Pons (tissue), 1 donor: ENCODE measurements around the gene CEP128.
"Not testable (repeated sequence)": the region's sequence is repeated elsewhere in the genome, so short reads cannot be mapped to it uniquely, and the experiment has no call there.

Experiments used
- DNase-seq: peaks from one replicate; pipeline ENCODE4 v3.0.0-alpha.2; 2016; ENCODE audit warnings: low spot score

Gene CEP128

DNA sequence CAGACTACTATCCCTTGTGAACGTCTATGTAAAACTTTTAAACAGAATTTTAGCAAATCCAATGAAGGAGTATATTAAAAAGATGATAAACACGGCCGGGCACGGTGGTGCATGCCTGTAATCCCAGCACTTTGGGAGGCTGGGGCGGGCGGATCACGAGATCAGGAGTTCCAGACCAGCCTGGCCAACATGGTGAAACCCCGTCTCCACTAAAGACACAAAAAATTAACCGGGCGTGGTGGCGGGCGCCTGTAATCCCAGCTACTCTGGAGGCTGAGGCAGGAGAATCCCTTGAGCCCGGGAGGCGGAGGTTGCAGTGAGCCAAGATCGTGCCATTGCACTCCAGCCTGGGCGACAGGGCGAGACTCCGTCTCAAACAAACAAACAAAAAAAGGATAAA, 11.7 kb upstream of the CEP128 start:
- not testable (repeated sequence) for DNase-seq

DNA sequence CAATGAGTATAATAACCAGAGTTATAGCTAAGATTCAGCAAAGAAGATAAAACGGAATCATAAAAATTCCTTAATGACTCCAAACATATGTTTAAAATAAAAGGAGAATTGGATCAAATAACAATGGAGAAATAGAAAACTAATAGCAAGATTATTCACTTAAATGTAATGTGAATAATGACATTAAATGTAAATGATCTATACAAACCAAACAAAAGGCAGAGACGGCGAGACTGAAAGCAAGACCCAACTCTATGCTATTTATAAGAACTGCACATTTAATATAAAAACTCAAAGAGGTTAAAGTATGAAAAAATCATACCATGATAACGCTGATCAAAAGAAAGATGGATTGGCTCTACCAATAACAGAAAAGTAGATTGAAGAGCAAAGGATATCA, 10.0 kb upstream of the CEP128 start:
- DNase-seq, result no peak

DNA sequence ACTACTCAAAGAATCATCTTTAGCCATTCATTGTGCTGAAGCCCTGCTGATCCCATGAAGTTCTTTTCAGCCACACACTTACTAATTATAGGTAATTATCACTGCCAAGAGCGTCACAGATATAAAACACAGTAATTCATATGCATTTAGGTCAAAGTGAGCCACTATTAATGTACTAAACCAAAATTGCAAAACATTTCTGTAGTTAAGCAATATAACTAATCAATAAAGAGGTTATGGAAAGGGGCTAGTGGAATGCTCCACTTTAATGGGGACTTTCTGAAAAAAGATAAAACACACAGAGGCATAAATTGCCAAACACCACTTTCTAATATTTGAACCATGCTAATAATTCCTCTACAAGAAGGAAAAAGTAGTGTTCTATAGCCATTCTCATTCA, 6.8 kb upstream of the CEP128 start:
- DNase-seq, result no peak

DNA sequence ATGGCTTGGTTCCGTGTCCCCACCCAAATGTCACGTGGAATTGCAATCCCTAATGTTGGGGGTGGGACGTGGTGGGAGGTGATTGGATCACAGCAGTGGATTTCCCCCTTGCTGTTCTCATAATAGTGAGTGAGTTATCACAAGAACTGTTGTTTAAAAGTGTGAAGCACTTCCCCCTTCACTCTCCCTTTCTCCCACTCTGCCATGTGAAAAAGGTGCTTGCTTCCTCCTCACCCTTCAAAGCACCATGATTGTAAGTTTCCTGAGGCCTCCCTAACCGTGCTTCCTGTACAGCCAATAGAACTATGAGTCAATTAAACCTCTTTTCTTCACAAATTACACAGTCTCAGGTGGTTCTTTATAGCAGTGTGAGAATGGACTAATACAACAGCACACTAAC, 5.3 kb upstream of the CEP128 start:
- DNase-seq, result no peak

DNA sequence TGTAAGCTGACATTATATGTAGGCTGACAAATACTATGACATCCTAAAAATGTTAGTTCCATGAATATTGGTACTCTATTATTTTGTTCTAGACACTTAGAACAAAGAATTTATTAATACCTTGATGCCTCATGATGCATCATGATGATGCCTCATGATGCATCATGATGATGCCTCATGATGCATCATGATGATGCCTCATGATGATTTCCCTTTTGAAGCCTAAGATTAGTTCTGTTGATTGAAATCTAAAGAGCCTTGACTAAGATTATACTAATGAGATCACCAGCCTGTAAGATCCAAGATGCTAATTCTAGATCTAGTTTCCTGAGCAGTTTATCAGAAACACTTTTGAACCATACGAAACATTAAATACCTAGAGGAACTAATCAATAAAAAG, 4.6 kb upstream of the CEP128 start:
- DNase-seq, result no peak

DNA sequence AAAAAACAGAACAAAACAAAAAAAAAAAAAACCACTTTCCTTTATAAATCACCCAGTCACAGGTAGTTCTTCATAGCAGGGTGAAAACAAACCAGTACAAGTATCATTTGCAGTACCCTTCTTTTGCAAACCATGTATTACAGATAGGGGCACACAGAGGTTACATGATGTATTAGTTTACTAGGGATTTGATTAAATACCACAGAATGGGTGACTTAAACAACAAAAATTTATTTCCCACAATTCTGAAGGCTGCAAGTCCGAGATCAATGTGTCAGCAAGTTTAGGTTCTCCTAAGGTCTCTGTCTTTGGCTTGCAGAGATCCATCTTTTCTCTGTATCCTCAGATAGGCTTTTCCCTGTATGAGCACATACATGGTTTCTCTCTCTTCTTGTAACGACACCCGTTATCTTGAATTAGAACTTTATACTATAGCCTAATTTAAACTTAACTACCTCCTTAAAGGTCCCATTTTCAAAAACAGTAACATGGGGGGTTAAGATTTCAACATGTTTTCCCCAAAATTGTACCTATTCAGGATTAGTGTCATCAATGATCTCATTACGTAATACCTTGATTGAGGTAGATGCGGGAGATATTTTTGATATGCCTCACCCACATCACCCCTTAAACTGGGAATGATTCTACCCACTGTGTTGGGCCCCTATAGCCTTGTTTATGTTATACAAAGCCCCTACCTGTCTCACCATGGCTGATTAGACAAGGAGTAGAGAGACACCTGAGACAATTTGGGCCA, 3.5 kb upstream of the CEP128 start:
- no peak for DNase-seq

DNA sequence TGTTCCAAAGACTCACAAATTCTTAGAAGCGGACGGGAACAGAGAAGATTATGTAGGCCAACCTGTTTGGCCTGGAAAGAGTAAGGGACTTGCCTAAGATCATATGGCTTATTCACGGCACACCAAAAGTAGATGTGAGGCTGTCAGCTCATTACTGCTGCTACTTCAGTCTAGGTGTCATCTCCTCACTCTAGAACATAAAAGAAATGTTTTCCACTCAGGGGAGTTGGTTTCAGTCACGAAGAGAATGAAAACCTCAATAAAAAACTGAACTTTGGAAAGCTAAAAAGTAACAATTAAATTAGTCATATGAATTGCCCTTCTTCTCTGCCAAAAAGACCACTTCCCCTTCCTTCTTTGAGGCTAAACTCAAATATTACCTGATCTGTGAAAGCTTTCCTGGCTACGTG, 658 bp upstream of the CEP128 start:
- DNase-seq, result no peak

DNA sequence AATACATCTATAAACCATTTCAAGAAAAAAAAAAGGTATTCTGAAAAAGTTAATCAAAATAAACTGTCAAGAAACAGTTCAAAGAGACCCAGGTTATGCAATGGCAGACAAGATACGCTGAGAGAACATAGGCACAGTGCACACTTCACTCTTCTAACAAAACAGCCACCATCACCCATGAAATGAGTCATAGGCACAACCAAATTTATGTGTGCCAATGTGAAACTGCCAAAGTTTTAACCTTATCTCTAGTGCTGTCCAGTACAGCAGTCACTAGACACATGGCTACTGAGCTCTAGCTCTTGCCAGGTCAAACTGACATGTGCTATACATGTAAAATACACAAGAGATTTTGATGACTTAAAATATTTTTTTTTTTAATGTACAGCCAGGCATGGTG, 1.4 kb downstream of the CEP128 start:
- no peak for DNase-seq

DNA sequence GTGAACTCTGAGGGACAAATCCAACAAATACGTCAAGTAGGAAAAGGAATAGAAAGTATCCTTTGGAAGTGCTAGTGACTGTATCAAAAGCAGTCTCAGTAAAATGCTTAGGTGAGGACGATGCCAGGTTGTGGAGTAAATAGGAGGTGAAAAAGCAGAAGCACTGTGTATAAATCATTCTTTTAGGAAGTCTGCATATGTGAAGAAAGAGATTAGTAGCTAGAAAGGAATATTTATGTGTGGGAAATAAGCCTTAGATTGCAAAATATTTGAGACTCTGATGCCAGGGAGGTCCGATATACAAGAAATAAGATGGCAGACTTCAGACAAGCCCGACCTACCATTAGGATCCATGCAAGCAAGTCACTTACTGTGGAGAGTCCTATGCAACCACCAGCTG, 7.9 kb downstream of the CEP128 start:
- no peak for DNase-seq

DNA sequence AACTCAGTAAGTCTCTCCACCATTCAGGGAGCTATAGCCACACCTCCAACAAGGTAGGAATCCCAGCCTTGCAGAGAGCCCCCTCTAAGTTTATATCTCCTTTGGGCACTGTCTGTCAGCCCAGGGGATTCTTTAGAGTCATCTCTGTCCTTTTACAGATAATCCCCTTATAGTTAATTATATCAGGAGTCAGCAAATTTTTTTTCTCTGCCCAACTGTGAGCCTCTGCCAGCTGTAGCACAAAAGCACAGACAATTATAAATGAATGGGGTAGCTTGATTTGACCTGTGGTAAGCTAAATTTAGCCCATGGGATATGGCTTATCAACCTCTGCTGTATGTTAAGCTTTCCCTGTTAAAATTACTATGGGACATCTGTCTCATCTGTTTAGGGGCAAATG, 8.3 kb downstream of the CEP128 start:
- no peak for DNase-seq

DNA sequence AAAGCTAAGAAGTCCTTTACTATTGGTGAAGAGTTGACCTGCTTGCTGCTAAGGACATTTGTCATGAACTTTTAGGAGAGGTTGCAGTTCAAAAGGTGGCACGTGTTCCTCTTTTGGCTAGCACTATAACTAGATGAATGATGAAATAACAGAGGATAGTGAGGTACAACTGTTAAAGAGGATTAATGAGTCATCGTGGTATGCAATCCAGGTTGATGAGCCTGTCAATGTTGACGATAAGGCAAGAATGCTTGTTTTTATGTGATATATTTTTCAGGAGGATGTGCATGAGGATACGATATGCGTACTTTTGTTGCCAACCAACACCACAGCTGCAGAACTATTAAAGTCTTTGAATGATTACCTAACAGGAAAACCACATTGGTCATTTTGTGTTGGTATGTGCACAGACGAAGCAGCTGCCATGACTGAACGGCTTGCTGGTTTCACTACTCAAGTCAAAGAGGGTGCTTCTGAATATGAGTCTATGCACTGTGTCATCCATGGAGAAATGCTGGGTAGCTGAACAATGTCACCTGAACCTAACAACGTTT, 10.6 kb downstream of the CEP128 start:
- DNase-seq, result no peak

DNA sequence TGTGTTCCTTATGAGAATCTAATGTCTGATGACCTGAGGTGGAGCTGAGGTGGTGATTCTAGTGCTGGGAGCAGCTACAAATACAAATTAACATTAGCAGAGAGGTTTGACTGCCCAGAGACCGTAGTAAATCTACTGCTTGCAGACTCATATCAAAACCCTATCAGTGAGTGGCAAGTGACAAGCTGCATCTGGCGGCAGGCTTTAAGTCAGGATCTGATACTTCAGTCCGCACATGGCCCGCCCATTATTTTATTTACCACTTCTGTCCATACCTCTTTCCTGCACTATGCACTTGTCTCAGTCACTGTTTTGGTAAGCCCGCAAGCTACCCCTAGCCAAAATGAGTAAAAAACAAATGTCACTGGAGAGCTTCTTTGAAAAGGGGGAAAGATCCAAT, 11.4 kb downstream of the CEP128 start:
- DNase-seq, result no peak

DNA sequence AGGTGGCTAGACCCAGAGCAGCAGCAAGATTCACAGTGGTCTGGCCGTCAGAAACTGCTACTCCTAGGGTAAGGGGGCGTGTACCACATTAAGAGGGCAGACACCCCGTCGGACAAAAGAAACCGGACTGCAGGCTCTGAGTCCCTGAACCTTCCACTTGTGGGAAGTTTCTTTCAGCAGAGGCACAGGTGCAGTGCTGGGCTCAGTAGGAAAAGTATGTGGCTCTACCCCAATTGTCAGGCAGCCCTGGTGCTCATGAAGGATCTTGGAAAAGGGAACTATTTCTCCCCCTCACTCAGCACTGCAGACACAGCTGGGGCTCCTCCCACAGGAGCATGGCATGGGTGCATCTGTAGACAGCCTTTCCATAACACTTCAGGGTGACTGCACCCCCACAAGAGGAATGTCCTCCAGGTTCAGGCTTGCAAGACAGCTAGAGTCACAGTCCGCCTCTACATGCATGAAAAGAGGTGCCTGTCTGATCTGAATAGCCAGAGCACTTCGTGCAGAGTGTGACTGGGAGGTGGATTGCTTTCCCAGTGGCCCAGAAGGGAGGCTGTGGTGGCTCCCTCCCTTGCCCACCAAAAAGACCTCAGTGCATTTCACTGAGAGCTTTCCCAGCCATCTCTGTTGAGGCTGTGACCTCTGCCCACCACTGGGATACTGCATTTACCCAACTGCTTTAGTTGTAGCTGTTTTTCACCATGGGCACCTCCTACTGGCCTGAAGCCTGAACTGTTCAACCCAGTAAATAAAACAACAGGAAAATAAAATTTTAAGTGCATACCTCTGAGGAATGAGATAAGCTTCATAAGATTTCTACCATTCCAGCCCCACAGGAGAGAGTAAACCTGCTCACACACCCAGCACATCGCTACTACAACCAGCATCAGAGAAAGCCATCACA, 14.2 kb downstream of the CEP128 start:
- DNase-seq, result no peak

DNA sequence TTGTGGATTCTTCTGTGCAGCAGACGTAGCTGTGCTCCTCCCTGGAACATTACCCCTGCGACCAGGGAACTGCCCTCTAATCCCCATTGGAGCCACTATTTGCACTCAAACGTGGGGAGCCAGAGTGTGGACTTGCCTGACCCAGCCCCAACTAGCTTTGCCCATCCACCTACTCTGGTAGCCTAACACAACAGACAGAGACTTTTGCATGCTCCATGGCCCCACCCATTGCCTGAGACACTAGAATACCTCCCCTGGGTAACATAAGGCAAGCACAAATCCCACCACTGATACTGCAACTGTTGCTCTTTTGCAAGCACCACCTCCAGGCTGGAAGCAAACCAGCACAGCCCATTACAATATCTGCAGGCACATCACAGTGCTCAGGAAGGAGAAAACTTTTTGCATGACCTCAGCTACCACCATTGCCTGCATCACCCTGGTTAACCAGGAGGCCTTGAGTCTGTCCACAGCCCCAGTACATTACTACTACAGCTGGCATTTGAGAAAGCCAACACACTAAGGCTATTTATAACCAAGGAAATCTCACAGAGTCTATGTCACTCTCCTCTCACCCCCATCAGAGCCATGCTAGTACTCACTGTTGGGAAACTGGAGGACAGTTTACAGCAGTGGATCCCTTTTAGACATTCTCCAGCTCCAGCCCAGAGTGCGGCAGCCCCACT, 15.0 kb downstream of the CEP128 start:
- DNase-seq, result no peak

DNA sequence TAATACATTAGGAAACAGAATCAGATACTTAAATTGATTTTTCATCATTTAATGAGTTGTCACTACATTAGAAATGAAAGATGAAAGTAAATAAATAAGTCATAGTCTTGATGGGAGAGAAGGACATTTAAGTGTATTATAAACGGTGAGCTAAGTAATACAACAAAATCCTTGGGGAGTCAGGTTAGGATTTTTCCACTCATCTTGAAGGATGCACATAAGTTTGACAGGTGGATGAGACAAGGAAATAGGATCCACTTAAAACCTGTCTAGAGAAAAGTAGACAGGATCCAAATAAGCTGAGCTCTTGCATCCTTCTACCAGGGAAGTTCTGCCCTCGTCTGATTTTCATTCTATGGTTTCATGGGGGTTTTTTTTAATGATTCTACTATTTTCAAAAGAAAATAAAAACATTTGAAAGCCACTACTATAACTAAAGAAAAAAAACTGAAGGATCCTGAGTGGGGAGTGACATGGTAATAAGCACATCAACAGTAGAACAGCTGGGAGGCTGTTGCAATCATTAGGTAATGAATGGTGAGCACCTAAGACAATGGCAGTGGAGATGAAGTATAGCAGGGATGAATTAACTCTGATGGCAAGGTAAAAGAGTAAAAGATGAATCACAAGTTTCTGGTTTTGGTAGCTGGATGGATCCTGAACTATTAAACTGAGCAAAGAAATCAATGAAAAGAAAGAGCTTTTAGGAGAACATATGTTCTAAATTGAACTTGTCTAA, 17.0 kb downstream of the CEP128 start:
- no peak for DNase-seq

DNA sequence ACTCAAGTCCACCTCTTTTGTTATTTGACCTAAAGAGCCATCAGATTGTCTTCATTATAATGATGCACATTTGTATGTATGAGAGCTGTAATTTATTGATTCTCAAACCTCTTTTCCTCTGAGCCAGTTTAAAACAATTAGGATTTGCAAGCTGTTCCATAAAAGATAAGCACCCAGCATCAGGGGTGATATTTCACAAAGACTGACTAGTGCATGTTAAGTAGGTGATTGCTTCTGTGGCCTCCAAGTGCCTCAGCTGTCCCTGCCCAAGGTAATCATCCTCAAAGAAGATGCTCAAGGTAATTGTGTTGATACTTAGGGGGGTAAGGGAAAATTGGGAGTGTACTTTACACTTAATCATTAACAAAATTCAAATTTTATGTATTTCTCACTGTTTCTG, 18.2 kb downstream of the CEP128 start:
- no peak for DNase-seq

DNA sequence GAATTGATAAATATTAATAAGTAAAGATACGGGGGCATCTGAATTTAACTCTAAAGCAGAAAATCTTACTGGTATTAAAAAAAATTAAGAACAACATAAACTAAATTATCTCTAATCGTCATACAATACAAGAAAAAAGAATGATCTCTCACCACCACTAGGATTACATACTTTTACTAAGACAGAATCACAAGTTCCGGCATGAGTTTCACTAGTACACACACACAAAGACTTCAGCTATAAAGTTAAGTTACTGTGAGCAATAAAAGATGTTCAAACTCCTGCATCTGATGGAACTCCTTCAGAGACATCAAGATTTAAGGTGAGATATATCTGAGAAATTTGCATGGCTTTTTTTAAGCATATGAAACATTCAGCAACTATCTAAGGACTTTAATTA, 21.9 kb downstream of the CEP128 start:
- DNase-seq, result no peak

DNA sequence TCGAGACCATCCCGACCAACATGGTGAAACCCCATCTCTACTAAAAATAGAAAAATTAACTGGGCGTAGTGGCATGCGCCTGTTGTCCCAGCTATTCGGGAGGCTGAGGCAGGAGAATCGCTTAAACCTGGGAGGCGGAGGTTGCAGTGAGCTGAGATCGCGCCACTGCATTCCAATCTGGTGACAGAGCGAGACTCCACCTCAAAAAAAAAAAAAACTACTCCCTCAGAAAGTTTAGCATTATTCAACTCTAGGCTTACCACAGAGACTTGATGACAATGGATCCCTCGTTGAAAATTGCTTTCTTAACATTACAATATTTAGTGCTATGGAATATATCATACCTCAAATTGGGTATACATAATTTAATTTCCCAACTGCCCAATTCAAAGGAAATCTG, 29.5 kb downstream of the CEP128 start:
- DNase-seq, result not testable (repeated sequence)

DNA sequence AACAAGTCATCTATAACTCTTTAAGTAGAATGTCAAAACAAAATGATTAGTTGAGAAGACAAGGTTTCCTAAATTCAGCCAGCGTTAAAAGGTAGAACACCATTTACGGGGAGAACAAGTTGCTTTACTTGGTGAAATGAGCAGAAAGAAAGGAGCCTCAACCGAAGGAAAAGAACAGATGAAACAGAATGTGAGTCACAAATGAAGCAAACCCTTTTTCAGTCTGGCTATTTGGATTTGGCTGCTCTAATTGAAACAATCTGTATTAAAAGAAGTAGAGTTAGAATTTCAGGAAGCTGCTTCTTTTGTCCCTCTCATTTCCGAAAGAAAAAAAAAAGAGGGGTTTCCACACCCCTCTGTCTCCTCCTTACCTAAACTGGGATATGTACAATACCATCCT, 34.6 kb downstream of the CEP128 start:
- DNase-seq, result no peak

DNA sequence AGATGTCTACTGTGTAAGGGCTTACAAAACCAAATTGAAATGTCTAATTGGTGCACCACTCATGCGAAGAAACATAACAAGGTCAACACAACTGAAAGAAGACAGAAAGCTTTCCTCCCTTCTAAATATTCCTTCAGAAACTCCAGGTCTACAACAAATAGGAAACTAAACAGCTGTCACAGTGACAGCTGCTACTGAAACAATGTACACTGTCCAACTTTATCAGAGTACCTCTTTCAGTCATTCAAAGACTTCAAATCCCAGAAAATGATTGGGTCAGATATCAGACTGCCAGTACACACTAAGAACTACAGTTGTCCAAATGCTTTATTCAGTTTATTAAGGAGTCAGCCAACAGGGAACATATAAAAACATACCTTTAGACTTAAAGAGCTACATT, 35.2 kb downstream of the CEP128 start:
- DNase-seq, result no peak

DNA sequence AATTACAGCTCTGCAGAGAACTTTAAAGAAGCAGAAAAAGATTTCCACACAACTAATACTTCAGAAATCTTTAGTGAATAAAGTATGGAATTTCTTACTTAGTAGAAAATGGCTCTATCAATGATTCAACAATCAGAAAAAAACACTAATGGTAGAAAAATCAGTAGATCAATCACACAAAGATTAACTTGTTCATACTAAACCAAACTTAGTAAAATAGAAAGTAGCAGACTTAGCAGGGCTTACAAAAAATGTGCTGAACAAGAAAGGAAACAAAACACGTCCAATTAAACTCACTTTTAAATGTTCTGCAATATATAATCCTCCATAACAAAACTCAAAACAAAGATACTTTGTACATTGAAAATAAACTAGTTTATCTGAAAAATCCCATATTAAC, 38.9 kb downstream of the CEP128 start:
- DNase-seq, result no peak

DNA sequence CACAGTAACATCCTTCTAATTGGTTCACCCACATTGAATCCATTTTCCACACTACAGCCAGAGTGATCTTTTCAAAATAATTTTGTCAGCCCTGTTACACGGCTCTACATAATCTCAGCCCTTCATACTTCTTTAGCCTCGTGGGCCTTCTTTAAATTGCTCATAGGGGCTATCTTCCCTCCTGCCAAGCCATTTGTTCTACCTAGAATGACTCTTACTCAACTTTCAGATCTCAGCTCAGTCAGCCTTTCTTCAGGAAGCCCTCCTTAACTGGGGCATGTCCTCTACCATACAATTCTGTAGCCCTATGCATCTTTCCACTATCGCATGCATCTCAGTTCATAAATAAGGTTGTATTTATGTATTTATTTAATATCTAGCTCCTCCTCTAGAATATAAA, 39.7 kb downstream of the CEP128 start:
- no peak for DNase-seq
